Heart left ventricle (tissue), 13 donors: ENCODE data around the gene CDH6.

Experiments
- POLR2A ChIP-seq, 2 donors: fragments of 450-650 bp; IDR thresholded peaks; one replicate each; pipeline ENCODE4 v1.6.1; 2017; ENCODE audit warnings: antibody characterized with exemption in 2 of 2, mild to moderate bottlenecking in 2 of 2, moderate library complexity in 2 of 2
- TF ChIP-seq, protein P1 (sequence below), 12 donors: fragments of 200-600 bp; sonication (generic) in 4 of 12; IDR thresholded peaks; one replicate each; pipeline versions ENCODE4 v1.5.0 to v1.8.0; 2018 to 2022; ENCODE audit warnings: antibody characterized with exemption in 12 of 12, mild to moderate bottlenecking in 5 of 12
- donor health status: ischemic (EF 13 %, LVEDD 7.1; RV severe dilation, severe dysfunction).
- donor health status: DM: no; HTN: yes; CAD: no.
- donor health status: DM: no; HTN: no; CAD: no.
- donor health status: ischemic (EF 25% LVEDD 6.9; RV normal size, moderate dysfunction).
- donor health status: ischemic (EF 25% LVEDD 5.7; RV mildly dilated, moderate dysfunction).
- donor health status: ischemic (EF 35%, LVEDD 5.7; RV mildly dilated, moderate dysfunction).
- donor health status: nonischemic (EF 11% LVEDD 7.7; RV severe dilation, severe dysfunction).
- donor health status: DM: yes; HTN: yes; CAD: no.
- donor health status: PGD.
- donor health status: ischemic (EF 29% LVEDD 5.4; RV normal size, mild dysfunction).
- donor health status: nonischemic (EF 23%, LVEDD 6.1; RV moderate dilation, normal function).

- TF ChIP-seq, protein P1, sequence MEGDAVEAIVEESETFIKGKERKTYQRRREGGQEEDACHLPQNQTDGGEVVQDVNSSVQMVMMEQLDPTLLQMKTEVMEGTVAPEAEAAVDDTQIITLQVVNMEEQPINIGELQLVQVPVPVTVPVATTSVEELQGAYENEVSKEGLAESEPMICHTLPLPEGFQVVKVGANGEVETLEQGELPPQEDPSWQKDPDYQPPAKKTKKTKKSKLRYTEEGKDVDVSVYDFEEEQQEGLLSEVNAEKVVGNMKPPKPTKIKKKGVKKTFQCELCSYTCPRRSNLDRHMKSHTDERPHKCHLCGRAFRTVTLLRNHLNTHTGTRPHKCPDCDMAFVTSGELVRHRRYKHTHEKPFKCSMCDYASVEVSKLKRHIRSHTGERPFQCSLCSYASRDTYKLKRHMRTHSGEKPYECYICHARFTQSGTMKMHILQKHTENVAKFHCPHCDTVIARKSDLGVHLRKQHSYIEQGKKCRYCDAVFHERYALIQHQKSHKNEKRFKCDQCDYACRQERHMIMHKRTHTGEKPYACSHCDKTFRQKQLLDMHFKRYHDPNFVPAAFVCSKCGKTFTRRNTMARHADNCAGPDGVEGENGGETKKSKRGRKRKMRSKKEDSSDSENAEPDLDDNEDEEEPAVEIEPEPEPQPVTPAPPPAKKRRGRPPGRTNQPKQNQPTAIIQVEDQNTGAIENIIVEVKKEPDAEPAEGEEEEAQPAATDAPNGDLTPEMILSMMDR (IDR thresholded peaks at IDR 0.05): no peak
- no peak for TF ChIP-seq POLR2A (IDR thresholded peaks at IDR 0.05)
Measured at GRCh38 chr5:31375999-31376720, 182.7 kb downstream of the CDH6 start.
